Prostate gland (tissue), 2 donors: ENCODE measurements around the gene LPAR2.

Experiments used
- CTCF ChIP-seq, 4 experiments: fragments of 200-600 bp in 2 of 4; fragments of 450-650 bp in 2 of 4; sonication (generic) in 2 of 4; IDR thresholded peaks; 1 replicate in 3 of 4; 2 replicates in 1 of 4; pipeline ENCODE4 v1.5.1; 2016 to 2019; ENCODE audit warnings: antibody characterized with exemption in 4 of 4, mild to moderate bottlenecking in 2 of 4, moderate library complexity in 2 of 4
- POLR2A ChIP-seq: fragments of 450-650 bp; IDR thresholded peaks from one replicate; pipeline ENCODE4 v1.6.1; 2016; ENCODE audit warnings: antibody characterized with exemption, mild to moderate bottlenecking
- POLR2AphosphoS5 ChIP-seq: sonication (generic); formaldehyde crosslinking; IDR thresholded peaks from one replicate; pipeline ENCODE4 v1.6.1; 2017; ENCODE audit warnings: antibody characterized with exemption

DNA sequence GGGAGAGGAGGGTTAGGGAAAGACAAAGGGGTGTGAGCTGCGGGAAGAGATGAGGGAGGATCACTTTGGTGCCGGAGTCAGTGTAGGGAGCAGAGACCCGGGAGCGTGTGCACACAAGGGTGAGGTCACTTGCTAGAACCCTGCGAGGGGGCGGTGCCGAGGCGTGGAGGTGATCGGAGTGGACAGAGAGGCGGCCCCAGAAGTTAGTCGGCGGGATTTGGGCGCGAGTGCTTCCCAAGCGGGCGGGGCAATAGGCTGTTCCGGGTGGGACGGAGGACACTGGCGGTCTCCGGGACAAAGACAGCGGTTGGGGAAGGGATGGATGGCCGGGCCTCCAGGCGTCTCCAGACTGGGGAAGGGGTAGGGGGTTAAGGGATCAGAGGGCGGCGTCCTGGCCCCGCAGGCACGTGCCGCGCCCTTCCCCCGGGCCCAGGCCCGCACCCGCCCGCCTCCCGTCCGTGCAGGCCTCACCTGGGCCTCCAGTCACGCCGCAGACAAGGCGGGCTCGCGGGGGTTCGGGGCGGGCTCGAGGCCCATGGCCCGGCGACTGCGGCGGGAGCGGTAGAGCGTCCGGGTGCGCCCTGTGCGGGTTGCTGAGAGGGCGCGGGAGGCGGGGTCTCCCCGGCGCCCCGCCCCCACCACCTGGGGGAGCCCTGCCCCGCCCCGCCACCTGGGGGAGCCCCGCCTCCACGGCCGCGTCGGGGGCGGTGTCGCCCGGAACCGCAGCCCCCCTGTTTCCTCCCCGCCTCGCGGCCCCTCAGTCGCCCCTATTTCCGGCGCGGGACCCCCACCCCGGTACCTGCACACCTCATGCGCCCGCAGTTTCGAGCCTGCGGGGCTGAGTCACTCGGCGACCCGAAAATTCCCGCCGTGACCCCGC lies at the start of gene LPAR2:
- TF ChIP-seq POLR2AphosphoS5 (no peak), CTCF (IDR thresholded peaks at IDR 0.05) (peak in 1 of 4 experiments; percentile 13), POLR2A (peak; percentile 39)
